CD4-positive, alpha-beta T cell (primary cell): ENCODE results near the gene CLOCK. TPM values are rescaled to one million over a fixed set of nuclear protein-coding genes. Genes with fewer than 3 reads are reported as not detected.

Experiments used
- ATAC-seq: fragments of 200-7000 bp; cut with Tn5 transposase; one replicate; pipeline ENCODE4 v1.10.0; 2022; ENCODE audit warnings: mild to moderate bottlenecking; ENCODE audit not compliant: poor library complexity
- CTCF ChIA-PET: fragments of 350-600 bp; sonication (Branson Sonifier 250); formaldehyde crosslinking; loops from one replicate; lab custom pipeline; 2021; ENCODE audit warnings: antibody characterized with exemption, inconsistent platforms; lab: Charles Lee
- POLR2A ChIA-PET: fragments of 350-600 bp; sonication (Branson Sonifier 250); formaldehyde crosslinking; loops from one replicate; lab custom pipeline; 2021; ENCODE audit warnings: antibody characterized with exemption, inconsistent platforms; lab: Charles Lee
- DNase-seq, 14 experiments: peaks; one replicate each; pipeline ENCODE4 v3.0.0-alpha.2; 2013 to 2020; ENCODE audit warnings: mixed read lengths in 2 of 14
- H3K27ac ChIP-seq, 2 donors: one replicate each; pipeline versions ENCODE4 v1.5.1 to v1.7.0; 2013; ENCODE audit warnings: low read length in 2 of 2, low read depth in 1 of 2, mild to moderate bottlenecking in 1 of 2
- H3K27me3 ChIP-seq, 2 experiments: 1 replicate in 1 of 2; 2 replicates in 1 of 2; pipeline versions ENCODE4 v1.6.1 to v1.7.0; 2013; ENCODE audit warnings: low read length in 2 of 2, control low read depth in 1 of 2, mild to moderate bottlenecking in 1 of 2, moderate library complexity in 1 of 2; ENCODE audit not compliant: insufficient read depth in 2 of 2, control insufficient read depth in 1 of 2
- H3K36me3 ChIP-seq: one replicate; pipeline ENCODE4 v1.6.1; 2013; ENCODE audit warnings: low read length, control low read depth; ENCODE audit not compliant: insufficient read depth
- H3K4me1 ChIP-seq: one replicate; pipeline ENCODE4 v1.6.1; 2013; ENCODE audit warnings: low read length, control low read depth; ENCODE audit not compliant: insufficient read depth
- H3K4me3 ChIP-seq: one replicate; pipeline ENCODE4 v1.5.1; 2013; ENCODE audit warnings: mild to moderate bottlenecking, low read length, moderate library complexity
- H3K9me3 ChIP-seq, 2 experiments: 1 replicate in 1 of 2; 2 replicates in 1 of 2; pipeline versions ENCODE4 v1.6.1 to v1.7.0; 2013; ENCODE audit warnings: low read length in 2 of 2, mild to moderate bottlenecking in 2 of 2, control low read depth in 1 of 2, moderate library complexity in 1 of 2; ENCODE audit not compliant: control insufficient read depth in 1 of 2, insufficient read depth in 1 of 2
- H3K27ac Mint-ChIP-seq: one replicate; pipeline ENCODE4 v1.8.0; 2020; ENCODE audit warnings: mixed read lengths
- H3K27me3 Mint-ChIP-seq: one replicate; pipeline ENCODE4 v1.8.0; 2021; ENCODE audit warnings: mixed read lengths
- H3K36me3 Mint-ChIP-seq: one replicate; pipeline ENCODE4 v1.8.0; 2021; ENCODE audit warnings: low read depth, mixed read lengths
- H3K4me1 Mint-ChIP-seq: one replicate; pipeline ENCODE4 v1.8.0; 2021; ENCODE audit warnings: low read depth, mixed read lengths
- H3K4me3 Mint-ChIP-seq: one replicate; pipeline ENCODE4 v1.8.0; 2020; ENCODE audit warnings: mild to moderate bottlenecking, mixed read lengths
- H3K9me3 Mint-ChIP-seq: one replicate; pipeline ENCODE4 v1.8.0; 2020; ENCODE audit warnings: mixed read lengths
- intact Hi-C, 2 experiments: fragments of 100-400 bp; cut with DNase I in 1 of 2; cut with micrococcal nuclease in 1 of 2; formaldehyde crosslinking; loops; one replicate each; pipeline versions ENCODE4 v1.15.1 to v1.9.0; 2023 to 2025; cut with DNase I, micrococcal nuclease
- total RNA-seq, 174 experiments: library from RNA in 2 of 174; stranded (reverse) in 2 of 174; gene quantifications; one replicate each; pipeline ENCODE4 v1.2.3 and lab custom pipeline; 2021 to 2026
- TF ChIP-seq, protein P1 (sequence below): fragments of 200-600 bp; IDR thresholded peaks from one replicate; pipeline ENCODE4 v1.8.0; 2022; ENCODE audit warnings: antibody characterized with exemption, mild to moderate bottlenecking

The CLOCK gene
- total RNA-seq, 2 experiments from 2014 or later, result 4.9 to 5.6 TPM

GRCh38 chr4:55507612-55508011 is 39.1 kb downstream of the CLOCK start:
- CTCF ChIA-PET, result no interaction called here
- POLR2A ChIA-PET, result no interaction called here
- Mint-ChIP-seq H3K27ac (no peak overlapping the region), H3K27me3 (no peaks in the 10 kb centered on the region), H3K4me1 (peaks cover 28% of the 10 kb centered on the region), H3K9me3 (no peaks in the 10 kb centered on the region), H3K36me3 (peaks cover 31% of the 10 kb centered on the region), H3K4me3 (no peak overlapping the region)
- Histone ChIP-seq H3K4me1 (no peaks in the 10 kb centered on the region), H3K36me3 (peaks cover 3% of the 10 kb centered on the region), H3K9me3 (no peaks in the 10 kb centered on the region), H3K27me3 (no peaks in the 10 kb centered on the region), H3K27ac (no peak overlapping the region), H3K4me3 (no peak overlapping the region)
- TF ChIP-seq, protein P1, sequence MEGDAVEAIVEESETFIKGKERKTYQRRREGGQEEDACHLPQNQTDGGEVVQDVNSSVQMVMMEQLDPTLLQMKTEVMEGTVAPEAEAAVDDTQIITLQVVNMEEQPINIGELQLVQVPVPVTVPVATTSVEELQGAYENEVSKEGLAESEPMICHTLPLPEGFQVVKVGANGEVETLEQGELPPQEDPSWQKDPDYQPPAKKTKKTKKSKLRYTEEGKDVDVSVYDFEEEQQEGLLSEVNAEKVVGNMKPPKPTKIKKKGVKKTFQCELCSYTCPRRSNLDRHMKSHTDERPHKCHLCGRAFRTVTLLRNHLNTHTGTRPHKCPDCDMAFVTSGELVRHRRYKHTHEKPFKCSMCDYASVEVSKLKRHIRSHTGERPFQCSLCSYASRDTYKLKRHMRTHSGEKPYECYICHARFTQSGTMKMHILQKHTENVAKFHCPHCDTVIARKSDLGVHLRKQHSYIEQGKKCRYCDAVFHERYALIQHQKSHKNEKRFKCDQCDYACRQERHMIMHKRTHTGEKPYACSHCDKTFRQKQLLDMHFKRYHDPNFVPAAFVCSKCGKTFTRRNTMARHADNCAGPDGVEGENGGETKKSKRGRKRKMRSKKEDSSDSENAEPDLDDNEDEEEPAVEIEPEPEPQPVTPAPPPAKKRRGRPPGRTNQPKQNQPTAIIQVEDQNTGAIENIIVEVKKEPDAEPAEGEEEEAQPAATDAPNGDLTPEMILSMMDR, result no peak
- intact Hi-C loops, result no loop called here
- no peak for DNase-seq
- no peak for ATAC-seq

- H3K9me3 ChIP-seq, result no peaks in the 10 kb centered on the region
- H3K36me3 ChIP-seq, result peaks cover 3% of the 10 kb centered on the region
- TF ChIP-seq, protein P1, result no peak
- Mint-ChIP-seq H3K4me1 (peaks cover 4% of the 10 kb centered on the region), H3K36me3 (peaks cover 23% of the 10 kb centered on the region), H3K4me3 (no peak overlapping the region), H3K9me3 (no peaks in the 10 kb centered on the region), H3K27ac (no peak overlapping the region), H3K27me3 (no peaks in the 10 kb centered on the region)
- no peaks in the 10 kb centered on the region for H3K27me3 ChIP-seq
- no peak for ATAC-seq
- H3K27ac ChIP-seq, result no peak overlapping the region
- POLR2A ChIA-PET, result no interaction called here
- CTCF ChIA-PET, result no interaction called here
- no peak for DNase-seq
- H3K4me3 ChIP-seq, result no peak overlapping the region
- no peaks in the 10 kb centered on the region for H3K4me1 ChIP-seq
- intact Hi-C loops, result no loop called here
These were observed 43.5 kb downstream of the CLOCK start for GRCh38 chr4:55503169-55503568.

DNA sequence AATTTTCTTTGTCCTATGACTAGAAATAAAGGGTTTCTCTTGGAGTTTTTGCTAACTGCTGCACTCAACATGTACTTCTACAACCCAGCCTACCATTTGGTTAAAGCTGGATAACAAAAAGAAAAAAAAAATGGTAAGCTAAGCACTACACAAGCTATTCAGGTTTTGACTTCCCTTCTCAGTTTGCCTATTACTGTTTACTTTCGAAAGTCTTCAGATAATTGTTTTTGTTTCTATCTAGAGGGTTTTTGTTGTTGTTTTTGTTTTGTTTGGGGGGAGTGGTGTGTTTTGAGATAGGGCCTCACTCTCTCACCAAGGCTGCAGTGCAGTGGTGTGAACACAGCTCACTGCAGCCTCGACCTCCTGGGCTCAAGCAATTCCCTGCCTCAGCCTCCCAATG is 46.6 kb downstream of the CLOCK start:
- no peak overlapping the region for H3K4me3 Mint-ChIP-seq
- no peaks in the 10 kb centered on the region for H3K9me3 Mint-ChIP-seq
- Histone ChIP-seq H3K36me3 (peaks cover 3% of the 10 kb centered on the region), H3K27me3 (no peaks in the 10 kb centered on the region), H3K4me3 (no peak overlapping the region), H3K9me3 (no peaks in the 10 kb centered on the region), H3K4me1 (no peaks in the 10 kb centered on the region), H3K27ac (no peak overlapping the region)
- no peaks in the 10 kb centered on the region for H3K27me3 Mint-ChIP-seq
- H3K4me1 Mint-ChIP-seq, result peaks cover 4% of the 10 kb centered on the region
- ATAC-seq, result no peak
- POLR2A ChIA-PET, result no interaction called here
- intact Hi-C loops, result no loop called here
- TF ChIP-seq, protein P1, result no peak
- DNase-seq, result no peak
- no peak overlapping the region for H3K27ac Mint-ChIP-seq
- H3K36me3 Mint-ChIP-seq, result peaks cover 21% of the 10 kb centered on the region
- CTCF ChIA-PET, result no interaction called here
